Activated gamma-delta T cell treated with Interleukin-2 at 50 U/mL for 16 hours (primary cell): ENCODE measurements around the gene INHA.

Experiments
- DNase-seq: peaks from one replicate; pipeline ENCODE4 v3.0.0-alpha.2; 2020

The INHA gene

GRCh38 chr2:219575566-219576504, 3.7 kb downstream of the INHA start:
- no peak for DNase-seq

GRCh38 chr2:219576505-219577388, 4.6 kb downstream of the INHA start:
- no peak for DNase-seq

GRCh38 chr2:219578811-219579613, 6.9 kb downstream of the INHA start:
- DNase-seq, result no peak

- no peak for DNase-seq
These were observed 9.2 kb downstream of the INHA start for GRCh38 chr2:219581346-219581745.

- no peak for DNase-seq
These were observed 19.0 kb downstream of the INHA start for GRCh38 chr2:219591091-219591490.

- no peak for DNase-seq
These were observed 20.6 kb downstream of the INHA start for GRCh38 chr2:219592736-219593135.

GRCh38 chr2:219593154-219593553, 21.0 kb downstream of the INHA start:
- no peak for DNase-seq

- DNase-seq, result no peak
These were observed 23.1 kb downstream of the INHA start for GRCh38 chr2:219595256-219595655.

GRCh38 chr2:219596954-219597551, 24.9 kb downstream of the INHA start:
- no peak for DNase-seq

- peak; percentile 90 for DNase-seq
These were observed 25.6 kb downstream of the INHA start, which contains the start of gene STK11IP for GRCh38 chr2:219597552-219598307. Gene STK11IP, plus strand, starts transcription at chr2:219597857. Its CDS starts 263 bp downstream, at chr2:219598120.

GRCh38 chr2:219598308-219599078, 26.4 kb downstream of the INHA start:
- no peak for DNase-seq

GRCh38 chr2:219603771-219604170, 31.7 kb downstream of the INHA start:
- DNase-seq, result no peak

GRCh38 chr2:219605607-219605954, 33.5 kb downstream of the INHA start:
- no peak for DNase-seq

- DNase-seq, result no peak
These were observed 35.8 kb downstream of the INHA start for GRCh38 chr2:219607931-219608330.

GRCh38 chr2:219608399-219608964, 36.4 kb downstream of the INHA start:
- DNase-seq, result no peak

- no peak for DNase-seq
These were observed 37.1 kb downstream of the INHA start for GRCh38 chr2:219609149-219609750.

GRCh38 chr2:219611306-219611705, 39.2 kb downstream of the INHA start:
- DNase-seq, result no peak

- DNase-seq, result no peak
These were observed 39.9 kb downstream of the INHA start for GRCh38 chr2:219611866-219612576.

- peak; percentile 35 for DNase-seq
These were observed 40.6 kb downstream of the INHA start for GRCh38 chr2:219612577-219613286.
